ENCODE measurements around the gene DRD2. TPM values are rescaled to one million over a fixed set of nuclear protein-coding genes. Genes with fewer than 3 reads are reported as not detected.

DRD2 gene
- total and polyA plus RNA-seq, 7 donors: 0.03 to 0.24 (median 0.14) TPM; not detected in 1

GRCh38 chr11:113393501-113393985 is 81.7 kb downstream of the DRD2 start:
- no peak overlapping the region for H3K4me3 ChIP-seq
- DNase-seq (no peak), ATAC-seq (no peak)
- TF ChIP-seq, protein P1, sequence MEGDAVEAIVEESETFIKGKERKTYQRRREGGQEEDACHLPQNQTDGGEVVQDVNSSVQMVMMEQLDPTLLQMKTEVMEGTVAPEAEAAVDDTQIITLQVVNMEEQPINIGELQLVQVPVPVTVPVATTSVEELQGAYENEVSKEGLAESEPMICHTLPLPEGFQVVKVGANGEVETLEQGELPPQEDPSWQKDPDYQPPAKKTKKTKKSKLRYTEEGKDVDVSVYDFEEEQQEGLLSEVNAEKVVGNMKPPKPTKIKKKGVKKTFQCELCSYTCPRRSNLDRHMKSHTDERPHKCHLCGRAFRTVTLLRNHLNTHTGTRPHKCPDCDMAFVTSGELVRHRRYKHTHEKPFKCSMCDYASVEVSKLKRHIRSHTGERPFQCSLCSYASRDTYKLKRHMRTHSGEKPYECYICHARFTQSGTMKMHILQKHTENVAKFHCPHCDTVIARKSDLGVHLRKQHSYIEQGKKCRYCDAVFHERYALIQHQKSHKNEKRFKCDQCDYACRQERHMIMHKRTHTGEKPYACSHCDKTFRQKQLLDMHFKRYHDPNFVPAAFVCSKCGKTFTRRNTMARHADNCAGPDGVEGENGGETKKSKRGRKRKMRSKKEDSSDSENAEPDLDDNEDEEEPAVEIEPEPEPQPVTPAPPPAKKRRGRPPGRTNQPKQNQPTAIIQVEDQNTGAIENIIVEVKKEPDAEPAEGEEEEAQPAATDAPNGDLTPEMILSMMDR (IDR thresholded peaks at IDR 0.05): no peak
- 58 to 69% (median 68%) methylated on average over 8 of the region's 8 CpGs for WGBS, 3 donors
- H3K9me3 ChIP-seq: no peaks in the 10 kb centered on the region
- intact Hi-C loops (cut with DNase I): no loop called here
- H3K36me3 ChIP-seq (ENCODE audit: insufficient read depth in 1 of 2, low read depth in 1 of 2): no peaks in the 10 kb centered on the region
- H3K4me1 ChIP-seq: no peaks in the 10 kb centered on the region
- no peak overlapping the region for H3K27ac ChIP-seq
- H3K27me3 ChIP-seq (ENCODE audit: insufficient read depth in 3 of 3, low read length in 2 of 3): peaks cover 0 to 24% (median 0%) of the 10 kb centered on the region in 3 donors

GRCh38 chr11:113392236-113392921 is 82.8 kb downstream of the DRD2 start:
- TF ChIP-seq, protein P1 (IDR thresholded peaks at IDR 0.05): no peak
- 52 to 74% (median 59%) methylated on average over 3 of the region's 3 CpGs for WGBS, 3 donors
- Histone ChIP-seq H3K4me3 (no peak overlapping the region), H3K27ac (no peak overlapping the region), H3K4me1 (no peaks in the 10 kb centered on the region), H3K36me3 (ENCODE audit: insufficient read depth in 1 of 2, low read depth in 1 of 2) (no peaks in the 10 kb centered on the region), H3K9me3 (no peaks in the 10 kb centered on the region), H3K27me3 (ENCODE audit: insufficient read depth in 3 of 3, low read length in 2 of 3) (peaks cover 0 to 35% (median 5%) of the 10 kb centered on the region in 3 donors)
- ATAC-seq (no peak), DNase-seq (no peak)
- intact Hi-C loops (cut with DNase I): no loop called here

DNA sequence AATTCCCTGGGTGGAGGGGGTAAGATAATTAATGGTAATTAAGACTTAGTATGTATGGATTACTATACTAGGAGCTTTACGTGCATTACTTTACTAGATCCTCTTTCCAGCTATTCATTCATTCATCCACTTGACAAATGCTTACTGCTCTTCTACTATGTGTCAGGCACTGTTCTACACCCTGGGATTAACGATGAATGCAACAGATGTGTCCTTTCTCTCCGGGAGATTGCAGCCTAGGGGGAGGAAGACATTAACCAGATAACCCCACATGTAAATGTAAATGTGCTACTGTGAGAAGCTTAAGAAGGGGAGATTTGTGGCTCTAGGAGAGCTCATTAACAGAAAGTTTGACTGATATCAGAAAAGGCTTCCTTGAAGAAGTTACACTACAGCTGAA is 85.9 kb downstream of the DRD2 start:
- Histone ChIP-seq H3K4me1 (no peaks in the 10 kb centered on the region), H3K27ac (no peak overlapping the region), H3K4me3 (no peak overlapping the region), H3K9me3 (no peaks in the 10 kb centered on the region), H3K36me3 (ENCODE audit: insufficient read depth in 1 of 2, low read depth in 1 of 2) (no peaks in the 10 kb centered on the region), H3K27me3 (ENCODE audit: insufficient read depth in 3 of 3, low read length in 2 of 3) (peaks cover 0 to 55% (median 7%) of the 10 kb centered on the region in 3 donors)
- intact Hi-C loops (cut with DNase I): no loop called here
- TF ChIP-seq, protein P1 (IDR thresholded peaks at IDR 0.05): no peak
- no peak for DNase-seq
- no peak for ATAC-seq
- WGBS, 3 donors: 33 to 50% (median 45%) methylated on average over 3 of the region's 3 CpGs

GRCh38 chr11:113387605-113388211 is 87.5 kb downstream of the DRD2 start, which contains the start of gene ANKK1:
Gene ANKK1, plus strand, starts transcription at chr11:113387779. Its CDS starts 106 bp downstream, at chr11:113387885.
- peak in 1 of 4 donors; percentile 30 for ATAC-seq

More at GRCh38 chr11:113387605-113388211, 87.5 kb downstream of the DRD2 start, which contains the start of gene ANKK1:
- Histone ChIP-seq H3K4me3 (no peak within 1 kb of the TSS), H3K27ac (no peak within 1 kb of the TSS), H3K4me1 (no peaks in the 10 kb centered on the region), H3K27me3 (ENCODE audit: insufficient read depth in 3 of 3, low read length in 2 of 3) (peaks cover 0 to 55% (median 7%) of the 10 kb centered on the region in 3 donors), H3K9me3 (no peaks in the 10 kb centered on the region), H3K36me3 (ENCODE audit: insufficient read depth in 1 of 2, low read depth in 1 of 2) (no peaks in the 10 kb centered on the region)
- intact Hi-C loops (cut with DNase I): no loop called here
- no peak for DNase-seq
- 8 to 13% (median 11%) methylated on average over 39 to 46 of the region's 46 CpGs for WGBS, 3 donors
- TF ChIP-seq, protein P1 (IDR thresholded peaks at IDR 0.05): peak; percentile 9
